Colon (tissue), 2 donors: ENCODE results near the gene MYL11.
A peak's percentile ranks its signal among the peaks of the same experiment; 100 is the strongest.

ENCODE experiments used
- FAIRE-seq: peaks from 2 replicates; lab custom pipeline; 2012; peaks lifted over from hg19 to GRCh38; lab: Jason Lieb, UNC
- donor health status: control.
- donor health status: control.

The MYL11 gene

GRCh38 chr16:30354423-30355143 lies 20.0 kb upstream of the MYL11 start:
- no peak for FAIRE-seq

DNA sequence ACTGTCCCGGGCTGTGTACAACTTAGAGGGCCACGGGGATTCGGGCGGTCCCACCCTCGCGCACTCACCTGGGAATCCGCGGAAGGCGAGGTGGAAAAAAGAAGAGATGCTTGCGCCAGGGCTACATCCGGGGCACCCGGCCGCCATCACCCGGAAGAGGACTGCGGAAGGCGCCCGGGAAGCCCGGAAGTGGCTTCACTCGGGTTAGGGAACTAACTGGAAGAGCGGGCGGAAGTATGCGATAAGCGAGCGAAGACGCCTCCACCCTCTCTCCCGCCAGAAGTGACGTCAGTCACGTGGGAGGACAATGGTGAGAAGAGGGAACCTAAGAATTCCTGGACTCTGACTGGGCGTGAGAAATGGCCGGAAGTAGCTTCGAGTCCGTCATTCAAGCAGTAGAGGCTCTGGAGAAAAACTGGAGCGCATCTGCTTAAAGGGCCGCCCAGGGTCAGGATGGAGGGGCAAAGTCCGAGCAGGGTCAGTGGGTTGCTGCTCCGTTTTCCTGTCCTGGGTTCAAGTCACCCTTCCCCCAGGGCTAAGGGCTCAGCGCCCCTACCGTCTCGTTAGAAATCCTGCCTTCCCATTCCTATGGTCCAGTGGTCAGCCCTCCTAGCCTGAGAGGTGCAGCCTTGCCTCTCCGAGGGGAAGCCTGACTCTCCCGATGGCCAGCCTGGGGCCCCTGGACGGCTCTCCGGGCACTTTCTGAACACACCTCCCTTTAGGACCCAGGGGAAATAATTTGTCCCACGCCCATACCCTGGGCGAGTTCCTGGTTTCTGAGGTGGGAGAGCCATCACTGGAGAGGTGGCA lies 19.3 kb upstream of the MYL11 start, which contains the start of gene CD2BP2:
CD2BP2 (minus strand) TSS at position 165 of the 810 bp plus-strand sequence. CDS start 627 bp downstream, outside the sequence.
- FAIRE-seq, result peak; percentile 51

DNA sequence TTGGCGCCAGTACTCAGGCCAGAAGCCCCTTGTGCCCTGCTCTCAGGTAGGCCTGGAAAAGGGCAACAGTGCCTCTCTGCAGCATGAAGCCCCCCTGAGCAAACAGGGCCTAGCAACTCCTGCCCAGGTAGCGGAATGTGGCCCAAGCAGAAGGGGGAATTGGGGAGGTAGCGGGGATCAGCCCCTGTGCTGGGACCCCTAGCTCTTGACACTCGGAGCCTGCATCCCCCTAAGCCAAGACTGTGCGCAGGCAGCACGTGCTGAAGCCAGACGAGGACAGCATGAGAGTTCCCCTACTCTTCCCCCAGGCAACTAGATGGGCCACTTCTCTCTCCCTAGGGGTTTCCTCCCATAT lies 18.7 kb upstream of the MYL11 start:
- FAIRE-seq, result no peak

GRCh38 chr16:30356401-30357084 lies 18.1 kb upstream of the MYL11 start:
- FAIRE-seq, result no peak

GRCh38 chr16:30357085-30357714 lies 17.4 kb upstream of the MYL11 start:
- FAIRE-seq, result no peak

DNA sequence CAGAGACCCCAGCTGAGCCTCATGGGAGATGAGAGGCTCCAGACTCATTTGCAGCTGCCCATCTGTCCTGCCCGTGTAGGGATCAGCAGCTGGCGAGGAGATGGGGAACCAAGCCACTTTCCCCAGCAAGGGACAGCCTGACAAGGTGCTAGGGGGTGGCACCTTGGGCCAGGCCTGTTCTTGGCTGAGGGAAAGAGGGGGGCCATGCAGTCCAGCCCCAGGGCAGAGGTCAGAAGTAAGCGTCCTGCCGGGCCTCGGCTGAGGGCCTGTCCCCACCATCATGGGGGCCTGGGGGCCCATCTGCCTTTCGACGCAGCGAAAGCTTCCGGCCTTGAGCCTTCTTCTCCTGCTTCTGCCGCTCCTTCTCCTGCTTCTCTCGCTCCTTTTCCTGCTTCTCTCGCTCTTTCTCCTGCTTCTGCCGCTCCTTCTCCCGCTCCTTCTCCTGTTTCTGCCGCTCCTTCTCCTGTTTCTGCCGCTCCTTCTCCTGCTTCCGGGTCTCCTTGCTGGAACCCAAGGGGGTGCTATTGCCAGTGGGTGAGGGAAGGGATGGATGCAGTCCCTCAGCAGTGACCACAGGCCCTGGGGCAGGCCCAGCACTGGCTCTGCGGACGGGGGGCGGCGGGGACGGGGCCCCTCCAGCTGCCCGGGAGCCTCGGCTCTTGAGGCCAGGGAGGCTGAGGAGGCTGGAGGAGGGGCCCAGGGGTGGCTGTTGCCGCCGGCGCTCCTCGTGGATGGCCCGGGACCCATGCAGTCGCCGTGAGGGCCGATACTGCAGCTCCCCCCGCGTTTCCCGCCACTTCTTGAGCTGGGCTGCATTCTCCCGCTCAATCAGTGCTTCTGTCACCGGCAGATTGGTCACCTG lies 16.7 kb upstream of the MYL11 start:
- FAIRE-seq, result no peak

DNA sequence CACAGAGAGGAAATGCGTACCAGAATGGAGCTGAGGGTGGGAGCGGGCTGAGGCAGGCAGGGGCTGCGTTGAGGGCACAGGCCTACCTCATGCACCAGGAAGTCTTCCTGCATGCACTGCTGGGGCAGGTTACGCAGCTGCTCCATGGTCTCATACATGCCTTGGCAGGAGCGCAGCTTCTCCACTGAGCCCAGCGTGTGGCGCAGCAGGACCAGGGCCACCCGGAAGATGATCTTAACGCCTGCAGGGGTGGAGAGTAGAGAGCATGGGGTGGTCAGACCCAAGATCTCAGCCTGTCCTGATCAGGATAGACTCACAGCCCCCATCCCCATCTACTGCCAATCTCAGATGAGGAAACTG lies 16.0 kb upstream of the MYL11 start:
- FAIRE-seq, result no peak

DNA sequence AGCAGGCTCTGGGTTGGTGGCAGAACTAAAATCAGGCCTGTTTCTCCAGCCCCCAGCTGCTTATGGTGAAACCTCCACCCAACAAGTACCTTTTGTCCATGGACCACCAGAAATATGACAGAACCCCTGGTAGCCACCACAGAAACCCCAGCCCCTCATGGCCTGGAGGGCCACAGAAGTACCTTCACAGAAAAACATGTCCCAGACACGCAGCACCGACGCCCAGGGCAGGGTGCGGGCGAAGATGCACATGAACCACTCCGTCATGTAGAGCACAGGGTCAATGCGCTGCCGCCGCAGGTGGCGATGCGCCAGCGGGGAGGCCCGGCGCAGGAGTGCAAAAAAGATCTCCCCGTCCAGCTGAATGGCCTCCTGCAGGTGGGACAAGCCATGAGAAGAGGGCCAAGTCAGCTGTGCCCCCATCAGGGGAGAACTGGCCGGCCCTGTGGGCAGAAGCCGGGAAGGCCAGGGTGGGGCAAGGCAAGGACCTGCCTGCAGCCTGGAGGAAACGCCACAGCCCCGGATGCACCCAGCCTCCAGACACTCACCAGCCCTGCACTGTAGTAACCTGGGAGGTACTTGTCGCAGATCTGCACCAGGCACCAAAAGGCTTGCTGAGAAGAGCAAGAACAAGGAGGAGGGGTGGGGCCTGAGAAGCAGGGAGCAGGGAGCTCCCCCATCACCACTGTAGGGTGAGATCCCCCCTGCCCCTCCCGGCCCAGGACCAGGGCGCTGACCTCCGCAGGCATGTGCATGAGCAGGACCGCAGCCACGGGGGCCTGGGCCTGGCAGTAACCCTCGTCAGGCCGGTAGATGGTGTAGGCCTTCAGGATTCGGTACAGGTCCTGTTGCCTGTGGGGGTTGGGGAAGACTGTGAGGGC lies 15.4 kb upstream of the MYL11 start:
- FAIRE-seq, result no peak

DNA sequence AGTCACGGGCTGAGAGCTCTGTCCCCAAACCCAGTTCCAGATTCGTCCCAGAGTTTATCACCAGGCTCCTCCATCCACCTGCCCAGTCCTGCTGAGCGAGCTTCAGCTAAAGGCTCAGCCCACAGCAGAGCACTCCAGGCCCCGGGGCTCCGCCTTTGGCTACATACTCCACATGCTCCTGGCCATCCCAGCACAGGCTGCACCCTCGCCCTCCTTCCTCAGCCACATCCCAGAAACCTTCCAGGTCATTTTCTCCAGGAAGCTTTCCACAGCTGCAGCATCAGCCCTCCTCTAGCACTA lies 14.8 kb upstream of the MYL11 start:
- FAIRE-seq, result no peak

- FAIRE-seq, result no peak
Observed at GRCh38 chr16:30361180-30361579, 13.4 kb upstream of the MYL11 start.

GRCh38 chr16:30365200-30365599 lies 9.4 kb upstream of the MYL11 start:
- FAIRE-seq, result no peak

- FAIRE-seq, result no peak
Observed at GRCh38 chr16:30366511-30366910, 8.1 kb upstream of the MYL11 start.

DNA sequence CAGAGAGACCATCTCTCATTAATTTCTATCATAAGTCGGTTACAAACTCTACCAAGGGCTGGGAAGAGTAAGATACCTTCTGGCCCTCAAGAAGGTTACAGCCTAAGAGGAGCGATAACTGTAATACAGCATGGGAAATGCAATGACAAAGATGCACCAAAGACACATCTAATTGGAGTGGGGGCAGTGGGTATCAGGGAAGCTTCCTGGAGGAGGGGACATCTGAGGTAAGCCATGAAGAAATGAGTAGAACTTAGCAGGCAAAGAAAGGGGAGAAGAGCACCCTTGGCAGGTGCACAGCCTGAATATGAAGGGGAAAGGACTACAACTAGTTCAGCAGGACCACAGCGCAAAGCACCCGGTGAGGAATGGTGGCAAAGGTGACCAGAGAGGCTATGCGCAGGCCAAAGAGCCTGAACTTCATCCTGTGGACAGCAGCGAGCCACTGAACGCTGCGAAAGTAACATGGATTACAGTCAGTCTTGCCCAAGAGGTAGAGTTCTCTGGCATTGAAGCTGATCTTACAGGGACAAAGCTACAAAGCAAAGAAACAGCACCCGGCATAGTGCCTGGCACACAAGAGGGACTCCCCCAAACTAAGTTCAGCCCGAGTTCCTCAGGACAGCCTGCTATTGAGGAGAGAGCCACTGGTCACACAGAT lies 7.1 kb upstream of the MYL11 start:
- no peak for FAIRE-seq

- FAIRE-seq, result no peak
Observed at GRCh38 chr16:30368122-30368791, 6.3 kb upstream of the MYL11 start.

- FAIRE-seq, result no peak
Observed at GRCh38 chr16:30368792-30369090, 5.9 kb upstream of the MYL11 start.

DNA sequence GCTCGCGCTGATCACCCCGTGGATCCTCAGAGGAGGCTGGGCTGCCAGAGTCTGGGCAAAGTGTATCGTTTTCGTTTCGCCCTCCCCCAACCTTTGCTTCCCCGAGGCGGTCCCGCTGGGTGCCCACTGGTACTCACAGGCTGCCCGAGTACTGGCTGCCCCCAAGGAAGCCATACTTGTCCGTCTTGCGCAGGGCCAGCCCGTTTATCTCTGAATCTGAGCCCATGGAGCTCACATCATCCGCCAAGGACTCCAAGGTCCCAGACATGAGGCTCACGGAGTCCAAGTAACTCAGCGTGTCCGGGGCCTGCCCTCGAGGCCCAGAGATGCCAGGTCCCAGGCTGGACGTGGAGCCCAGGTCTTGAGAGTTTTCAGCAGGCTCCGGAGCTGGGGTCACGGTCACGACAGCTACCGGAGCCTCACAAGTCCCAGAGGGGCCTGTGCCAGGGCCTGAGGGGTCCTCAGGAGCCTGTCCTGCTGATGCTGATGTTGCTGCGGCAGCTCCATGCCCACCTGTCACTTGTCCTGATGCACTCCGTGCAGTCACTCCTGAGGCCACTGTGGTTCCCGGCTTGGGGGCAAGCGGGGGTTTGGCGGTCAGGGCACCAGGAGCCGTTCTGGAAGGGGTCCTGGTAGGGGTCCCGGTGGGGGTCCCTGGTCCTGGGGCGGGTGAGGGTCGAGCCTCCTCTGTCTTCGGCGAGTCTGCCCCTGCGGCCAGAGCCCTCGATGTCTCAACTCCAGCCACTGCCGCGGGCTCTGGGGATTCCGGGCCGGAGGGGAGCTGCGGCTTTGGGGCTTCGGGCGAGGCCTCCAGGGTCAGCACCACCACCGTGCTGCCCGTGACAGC lies 5.3 kb upstream of the MYL11 start:
- no peak for FAIRE-seq

DNA sequence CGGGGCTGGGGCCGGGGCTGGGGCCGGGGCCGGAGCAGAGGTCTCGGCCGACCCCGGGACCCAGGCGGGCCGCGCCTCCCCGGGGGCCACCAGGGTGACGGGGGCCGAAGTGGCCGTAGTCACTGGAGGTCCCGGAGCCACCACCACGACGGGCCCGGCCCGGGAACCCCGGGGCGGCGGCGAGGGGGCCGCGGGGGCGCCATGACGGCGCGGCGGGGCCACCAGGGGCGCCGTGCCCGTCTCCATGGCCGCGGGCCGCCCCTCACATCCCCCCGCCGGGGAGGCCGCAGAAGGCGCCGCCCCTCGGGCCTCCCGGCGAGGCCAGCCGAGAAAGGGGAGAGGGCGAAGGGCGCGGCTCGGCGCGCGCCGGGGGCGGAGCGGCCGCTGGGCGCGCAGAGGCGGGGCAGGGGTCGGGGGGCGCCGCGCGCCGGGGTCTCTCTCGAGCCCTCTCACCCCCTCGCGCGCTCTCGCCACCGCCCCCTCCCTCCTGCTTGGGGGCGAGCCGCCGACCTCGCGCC lies 4.6 kb upstream of the MYL11 start:
- no peak for FAIRE-seq

DNA sequence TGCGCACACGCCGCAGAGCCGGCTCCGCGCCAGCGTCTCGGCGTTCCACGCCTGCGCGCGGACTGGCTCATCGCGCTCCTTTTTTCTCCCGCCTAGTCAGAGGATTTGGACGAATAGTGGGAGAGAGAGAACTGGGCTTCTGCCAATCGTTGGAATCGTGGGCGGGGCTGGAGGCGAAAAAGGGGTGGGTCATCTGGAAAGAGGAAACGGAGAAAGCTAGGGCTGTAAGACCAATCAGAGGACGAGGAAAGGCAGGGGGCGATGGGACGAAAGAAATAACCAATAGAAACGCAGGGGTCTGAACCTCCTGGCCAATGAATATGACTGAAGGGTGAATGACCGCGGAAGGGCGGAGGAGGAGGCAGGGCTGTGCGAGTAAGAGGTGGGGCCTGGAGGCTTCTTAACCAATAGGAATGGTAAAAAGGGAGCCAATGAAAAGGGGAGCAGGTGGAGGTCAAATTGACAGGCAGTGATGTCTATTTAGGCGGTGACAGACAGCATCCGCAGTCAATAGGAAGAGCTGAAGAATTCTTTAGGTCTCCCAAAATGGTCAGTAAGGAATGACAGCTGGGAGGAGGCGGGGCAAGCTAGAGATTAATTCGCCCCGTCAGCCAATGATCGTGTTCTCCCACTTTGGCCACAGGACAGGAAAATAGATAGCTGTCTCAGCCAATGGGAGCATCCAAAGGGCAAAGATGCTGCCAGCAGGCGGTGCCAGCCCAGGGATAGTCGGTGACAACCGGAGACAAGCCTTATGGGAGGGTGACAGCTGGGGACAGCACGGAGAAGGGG lies 4.0 kb upstream of the MYL11 start, which contains the start of gene TBC1D10B:
TBC1D10B (minus strand) TSS at position 39 of the 792 bp plus-strand sequence. CDS start 311 bp downstream, outside the sequence.
- FAIRE-seq, result peak; percentile 99
